Liver (tissue), 9 donors: ENCODE data around the gene VASN. TPM values are rescaled to one million over a fixed set of nuclear protein-coding genes. Genes with fewer than 3 reads are reported as not detected.

Experiments used
- DNase-seq: peaks from one replicate; pipeline ENCODE4 v3.0.0-alpha.2; 2017; ENCODE audit warnings: low spot score
- H3K27ac ChIP-seq, 2 donors: one replicate each; pipeline ENCODE4 v1.7.0; 2013; ENCODE audit warnings: inconsistent platforms in 2 of 2, low read length in 2 of 2, control low read depth in 1 of 2, low read depth in 1 of 2, mild to moderate bottlenecking in 1 of 2
- H3K27me3 ChIP-seq, 4 donors: one replicate each; pipeline versions ENCODE4 v1.6.1 to v1.7.0; 2013; ENCODE audit warnings: low read length in 3 of 4, inconsistent platforms in 1 of 4, mild to moderate bottlenecking in 1 of 4, moderate library complexity in 1 of 4; ENCODE audit not compliant: control insufficient read depth in 4 of 4, insufficient read depth in 4 of 4
- H3K36me3 ChIP-seq, 4 donors: one replicate each; pipeline versions ENCODE4 v1.6.1 to v1.7.0; 2013; ENCODE audit warnings: low read length in 3 of 4, mild to moderate bottlenecking in 3 of 4, low read depth in 1 of 4, moderate library complexity in 1 of 4; ENCODE audit not compliant: control insufficient read depth in 4 of 4, insufficient read depth in 3 of 4
- H3K4me1 ChIP-seq, 4 donors: one replicate each; pipeline versions ENCODE4 v1.6.1 to v1.7.0; 2013; ENCODE audit warnings: low read length in 3 of 4, mild to moderate bottlenecking in 3 of 4, moderate library complexity in 1 of 4; ENCODE audit not compliant: control insufficient read depth in 4 of 4, insufficient read depth in 4 of 4
- H3K4me3 ChIP-seq, 3 donors: one replicate each; pipeline versions ENCODE4 v1.6.1 to v1.7.0; 2013; ENCODE audit warnings: low read length in 3 of 3, control low read depth in 1 of 3, low read depth in 1 of 3, mild to moderate bottlenecking in 1 of 3
- H3K9ac ChIP-seq, 2 donors: one replicate each; pipeline ENCODE4 v1.7.0; 2013; ENCODE audit warnings: low read length in 2 of 2, mild to moderate bottlenecking in 2 of 2, moderate library complexity in 2 of 2, control low read depth in 1 of 2, low read depth in 1 of 2
- H3K9me3 ChIP-seq, 4 donors: one replicate each; pipeline versions ENCODE4 v1.6.1 to v1.7.0; 2013; ENCODE audit warnings: low read length in 3 of 4; ENCODE audit not compliant: control insufficient read depth in 4 of 4
- ATF3 ChIP-seq: IDR thresholded peaks from 2 replicates; pipeline ENCODE4 v1.6.1; 2016; ENCODE audit warnings: antibody characterized with exemption
- CTCF ChIP-seq: fragments of 150-350 bp; IDR thresholded peaks from 2 replicates; pipeline ENCODE4 v1.5.1; 2017; ENCODE audit warnings: improper control_type of control experiment, low read depth, low read length; ENCODE audit not compliant: missing input control
- EGR1 ChIP-seq, 2 donors: IDR thresholded peaks; 2 replicates each; pipeline ENCODE4 v1.6.1; 2016 to 2018; ENCODE audit warnings: antibody characterized with exemption in 2 of 2, low read depth in 2 of 2
- FOXA1 ChIP-seq: IDR thresholded peaks from 2 replicates; pipeline ENCODE4 v1.6.1; 2016; ENCODE audit warnings: antibody characterized with exemption
- FOXA2 ChIP-seq: IDR thresholded peaks from 2 replicates; pipeline ENCODE4 v1.6.1; 2016; ENCODE audit warnings: antibody characterized with exemption
- GABPA ChIP-seq, 2 donors: IDR thresholded peaks in 1 of 2; conservative IDR thresholded peaks in 1 of 2; 2 replicates each; pipeline ENCODE4 v1.6.1; 2016; ENCODE audit warnings: antibody characterized with exemption in 2 of 2, mild to moderate bottlenecking in 1 of 2, moderate library complexity in 1 of 2
- HNF4A ChIP-seq, 2 donors: conservative IDR thresholded peaks; 2 replicates each; pipeline ENCODE4 v1.6.1; 2016; ENCODE audit warnings: antibody characterized with exemption in 2 of 2, mild to moderate bottlenecking in 2 of 2
- HNF4G ChIP-seq: IDR thresholded peaks from 2 replicates; pipeline ENCODE4 v1.6.1; 2016; ENCODE audit warnings: antibody characterized with exemption
- JUND ChIP-seq, 2 donors: IDR thresholded peaks; 2 replicates each; pipeline ENCODE4 v1.6.1; 2016; ENCODE audit warnings: antibody characterized with exemption in 2 of 2
- MAX ChIP-seq: IDR thresholded peaks from 2 replicates; pipeline ENCODE4 v1.6.1; 2016; ENCODE audit warnings: antibody characterized with exemption
- NR2F2 ChIP-seq: IDR thresholded peaks from 2 replicates; pipeline ENCODE4 v1.6.1; 2016; ENCODE audit warnings: antibody characterized with exemption
- REST ChIP-seq: IDR thresholded peaks from 2 replicates; pipeline ENCODE4 v1.6.1; 2016; ENCODE audit warnings: antibody characterized with exemption, mild to moderate bottlenecking
- RXRA ChIP-seq, 2 donors: IDR thresholded peaks; 2 replicates each; pipeline ENCODE4 v1.6.1; 2017 to 2018; ENCODE audit warnings: antibody characterized with exemption in 2 of 2, mild to moderate bottlenecking in 1 of 2
- SP1 ChIP-seq: IDR thresholded peaks from 2 replicates; pipeline ENCODE4 v1.6.1; 2018; ENCODE audit warnings: antibody characterized with exemption, mild to moderate bottlenecking
- TAF1 ChIP-seq: conservative IDR thresholded peaks from 2 replicates; pipeline ENCODE4 v1.6.1; 2016; ENCODE audit warnings: antibody characterized with exemption, mild to moderate bottlenecking
- YY1 ChIP-seq: IDR thresholded peaks from 2 replicates; pipeline ENCODE4 v1.6.1; 2016; ENCODE audit warnings: antibody characterized with exemption, mild to moderate bottlenecking
- WGBS: extraction: QIAGEN DNeasy Blood & Tissue Kit; methylation state at CpG from one replicate; pipeline ENCODE4 v1.1.7; 2013; 5-methylcytosine and 5-hydroxymethylcytosine counted together
- polyA plus RNA-seq, 2 donors: library from polyadenylated mRNA; stranded (reverse) in 1 of 2; unstranded in 1 of 2; fragments of 200-250 nt in 1 of 2; fragments of >200 nt in 1 of 2; fragmentation: Nextera tagmentation in 1 of 2; extraction: Ambion mirVana in 1 of 2; gene quantifications; one replicate each; pipeline versions ENCODE4 v1.2.1 to v1.2.3, GENCODE V29; 2013 to 2015
- total RNA-seq, 2 donors: library from RNA; depleted of rRNA; stranded (reverse); fragments of >200 nt; gene quantifications; one replicate each; pipeline ENCODE4 v1.2.3, GENCODE V29; 2014
- donor health status: healthy.
- donor health status: healthy.
- donor health status: healthy.
- donor health status: healthy.
- donor health status: healthy.

The VASN gene
- total RNA-seq, result 10 to 100 TPM; 19.7 to 22.7 TPM
- polyA plus RNA-seq, result 10 to 100 TPM in 1 of 2 donors, 1 to 10 TPM in 1; 6.2 to 26.9 TPM

- H3K27me3 ChIP-seq, result no peaks in the 10 kb centered on the region
- peak within 1 kb of the TSS; percentile 87 to 95 for H3K27ac ChIP-seq
- TF ChIP-seq RXRA (IDR thresholded peaks at IDR 0.05) (peak in 1 of 2 donors; percentile 17), SP1 (peak; percentile 34), MAX (no peak), REST (peak; percentile 56)
- H3K9me3 ChIP-seq, result no peaks in the 10 kb centered on the region
- H3K4me1 ChIP-seq, result peaks cover 19 to 61% (median 45%) of the 10 kb centered on the region in 4 donors
- no peaks in the 10 kb centered on the region for H3K36me3 ChIP-seq
- H3K4me3 ChIP-seq, result peak within 1 kb of the TSS; percentile 78 to 90 (median 84)
- H3K9ac ChIP-seq, result peak within 1 kb of the TSS; percentile 73 to 81
- 4% methylated on average over 50 of the region's 50 CpGs for WGBS
- peak; percentile 84 for DNase-seq
These were observed at the start of gene VASN for GRCh38 chr16:4371357-4372000. TSS of gene VASN (plus strand) at chr16:4371848. CDS start at chr16:4380878, 9,030 bp downstream.

GRCh38 chr16:4322121-4323052 is 49.3 kb upstream of the VASN start:
- Histone ChIP-seq H3K36me3 (no peaks in the 10 kb centered on the region), H3K27ac (peak overlapping the region in 1 of 2 donors; percentile 43), H3K4me1 (peaks cover 3 to 40% (median 11%) of the 10 kb centered on the region in 4 donors), H3K4me3 (no peak overlapping the region), H3K27me3 (no peaks in the 10 kb centered on the region), H3K9me3 (no peaks in the 10 kb centered on the region), H3K9ac (no peak overlapping the region)
- TF ChIP-seq CTCF, result no peak
- TF ChIP-seq FOXA1, result no peak
- no peak for TF ChIP-seq GABPA (IDR thresholded peaks at IDR 0.05 in 1 of 2, conservative IDR thresholded peaks at IDR 0.05 in 1 of 2)
- no peak for TF ChIP-seq YY1
- TF ChIP-seq ATF3, result no peak
- TF ChIP-seq HNF4A (conservative IDR thresholded peaks at IDR 0.05), result no peak
- TF ChIP-seq SP1, result no peak
- TF ChIP-seq JUND (IDR thresholded peaks at IDR 0.05), result no peak
- no peak for TF ChIP-seq FOXA2
- TF ChIP-seq MAX, result no peak
- TF ChIP-seq TAF1, result no peak
- no peak for TF ChIP-seq NR2F2
- TF ChIP-seq HNF4G, result no peak
- TF ChIP-seq RXRA (IDR thresholded peaks at IDR 0.05), result no peak
- no peak for TF ChIP-seq REST
- TF ChIP-seq EGR1 (IDR thresholded peaks at IDR 0.05; ENCODE audit: low read depth in 2 of 2), result no peak
- WGBS, result 89% methylated on average over 30 of the region's 30 CpGs
- DNase-seq, result no peak
